Measurements from ENCODE around the gene CHCHD3. TPM values are rescaled to one million over a fixed set of nuclear protein-coding genes. Genes with fewer than 3 reads are reported as not detected.

The CHCHD3 gene
- total RNA-seq, 1 experiment from 2014 or later, result 100 TPM

- no peak overlapping the region for H3K4me3 ChIP-seq
- H3F3A ChIP-seq (ENCODE audit: insufficient read depth, low read depth), result no peaks in the 10 kb centered on the region
- TF ChIP-seq CTCF (conservative IDR thresholded peaks at IDR 0.05) (no peak), EZH2 (IDR thresholded peaks at IDR 0.05; ENCODE audit: low read depth) (no peak)
- DNase-seq, result no peak
- no TSS peak for BruUV-seq (replicated peaks)
- H3K27me3 ChIP-seq (ENCODE audit: insufficient read depth, low read depth), result peaks cover 26% of the 10 kb centered on the region; the same call in 1 of the 2 replicates
- POLR2A ChIA-PET (ENCODE audit: unreplicated experiment), result no interaction called here
- intact Hi-C loops (cut with micrococcal nuclease; ENCODE audit: unreplicated experiment), result no loop called here
- H3K79me2 ChIP-seq (ENCODE audit: low read depth), result no peaks in the 10 kb centered on the region
- CTCF ChIA-PET, result no interaction called here
- H4K20me1 ChIP-seq (ENCODE audit: insufficient read depth), result no peaks in the 10 kb centered on the region
- no peak overlapping the region for H3K27ac ChIP-seq
- H3K36me3 ChIP-seq (ENCODE audit: low read depth), result no peaks in the 10 kb centered on the region
- peaks cover 8% of the 10 kb centered on the region; the same call in 1 of the 2 replicates for H3K9me3 ChIP-seq (ENCODE audit: insufficient read depth, low read depth)
- no peak overlapping the region for H2AFZ ChIP-seq
- no peaks in the 10 kb centered on the region; the same call in 1 of the 2 replicates for H3K9me2 ChIP-seq (ENCODE audit: insufficient read depth)
- no peaks in the 10 kb centered on the region for H3K4me1 ChIP-seq (replicated peaks; ENCODE audit: insufficient read depth)
- H3K4me2 ChIP-seq, result no peak overlapping the region
These were observed 315.2 kb downstream of the CHCHD3 start for GRCh38 chr7:132766660-132767059.

GRCh38 chr7:132765861-132766260 is 316.0 kb downstream of the CHCHD3 start:
- peaks cover 8% of the 10 kb centered on the region; the same call in 1 of the 2 replicates for H3K9me3 ChIP-seq (ENCODE audit: insufficient read depth, low read depth)
- H2AFZ ChIP-seq, result no peak overlapping the region
- H3K4me2 ChIP-seq, result no peak overlapping the region
- BruUV-seq (replicated peaks), result no TSS peak
- intact Hi-C loops (cut with micrococcal nuclease; ENCODE audit: unreplicated experiment), result no loop called here
- no peak for DNase-seq
- H3K4me3 ChIP-seq, result no peak overlapping the region
- H3K4me1 ChIP-seq (replicated peaks; ENCODE audit: insufficient read depth), result no peaks in the 10 kb centered on the region
- H3K27ac ChIP-seq, result no peak overlapping the region
- H3K9me2 ChIP-seq (ENCODE audit: insufficient read depth), result no peaks in the 10 kb centered on the region; the same call in 1 of the 2 replicates
- H3F3A ChIP-seq (ENCODE audit: insufficient read depth, low read depth), result no peaks in the 10 kb centered on the region
- H3K27me3 ChIP-seq (ENCODE audit: insufficient read depth, low read depth), result peaks cover 26% of the 10 kb centered on the region; the same call in 1 of the 2 replicates
- H3K79me2 ChIP-seq (ENCODE audit: low read depth), result no peaks in the 10 kb centered on the region
- POLR2A ChIA-PET (ENCODE audit: unreplicated experiment), result no interaction called here
- no peaks in the 10 kb centered on the region for H4K20me1 ChIP-seq (ENCODE audit: insufficient read depth)
- TF ChIP-seq CTCF (conservative IDR thresholded peaks at IDR 0.05), result no peak
- no peak for TF ChIP-seq EZH2 (IDR thresholded peaks at IDR 0.05; ENCODE audit: low read depth)
- CTCF ChIA-PET, result interaction anchor here (0.5 kb wide), 1 partner anchor 54 kb away, joined by 5 read pairs; no protein-coding TSS in a partner anchor
- no peaks in the 10 kb centered on the region for H3K36me3 ChIP-seq (ENCODE audit: low read depth)

GRCh38 chr7:132764762-132765161 is 317.1 kb downstream of the CHCHD3 start:
- TF ChIP-seq CTCF (conservative IDR thresholded peaks at IDR 0.05), result no peak
- no peak for TF ChIP-seq EZH2 (IDR thresholded peaks at IDR 0.05; ENCODE audit: low read depth)
- H3K36me3 ChIP-seq (ENCODE audit: low read depth), result no peaks in the 10 kb centered on the region
- no peak for DNase-seq
- ChIA-PET POLR2A (ENCODE audit: unreplicated experiment) (no interaction called here), CTCF (no interaction called here)
- no peaks in the 10 kb centered on the region for H3K79me2 ChIP-seq (ENCODE audit: low read depth)
- no peaks in the 10 kb centered on the region for H4K20me1 ChIP-seq (ENCODE audit: insufficient read depth)
- no peak overlapping the region for H2AFZ ChIP-seq
- no peak overlapping the region for H3K4me3 ChIP-seq
- H3K27me3 ChIP-seq (ENCODE audit: insufficient read depth, low read depth), result peaks cover 26% of the 10 kb centered on the region; the same call in 1 of the 2 replicates
- no TSS peak for BruUV-seq (replicated peaks)
- H3K27ac ChIP-seq, result no peak overlapping the region
- H3K4me2 ChIP-seq, result no peak overlapping the region
- intact Hi-C loops (cut with micrococcal nuclease; ENCODE audit: unreplicated experiment), result no loop called here
- H3K9me3 ChIP-seq (ENCODE audit: insufficient read depth, low read depth), result peaks cover 8% of the 10 kb centered on the region; the same call in 1 of the 2 replicates
- H3K4me1 ChIP-seq (replicated peaks; ENCODE audit: insufficient read depth), result no peaks in the 10 kb centered on the region
- no peaks in the 10 kb centered on the region for H3F3A ChIP-seq (ENCODE audit: insufficient read depth, low read depth)
- no peaks in the 10 kb centered on the region; the same call in 1 of the 2 replicates for H3K9me2 ChIP-seq (ENCODE audit: insufficient read depth)

All from PC-9 (cell line).